Kidney epithelial cell (primary cell): ENCODE measurements around the gene FMO1. TPM values are rescaled to one million over a fixed set of nuclear protein-coding genes. Genes with fewer than 3 reads are reported as not detected.
"Not testable (repeated sequence)": the region's sequence is repeated elsewhere in the genome, so short reads cannot be mapped to it uniquely, and the experiment has no call there.

ENCODE experiments used
- DNase-seq: peaks from one replicate; pipeline ENCODE4 v3.0.0-alpha.2; 2010; ENCODE audit warnings: low read depth
- H3K27me3 ChIP-seq: 2 replicates; pipeline ENCODE4 v1.6.0; 2011; ENCODE audit warnings: low read length; ENCODE audit not compliant: control insufficient read depth, insufficient read depth
- H3K36me3 ChIP-seq: 2 replicates; pipeline ENCODE4 v1.5.1; 2011; ENCODE audit warnings: low read length; ENCODE audit not compliant: control insufficient read depth, insufficient read depth
- H3K4me3 ChIP-seq: 2 replicates; pipeline ENCODE4 v1.5.1; 2011; ENCODE audit warnings: low read depth, mild to moderate bottlenecking, control low read depth, low read length
- CTCF ChIP-seq: IDR thresholded peaks from 2 replicates; pipeline ENCODE4 v1.5.1; 2011; ENCODE audit warnings: mild to moderate bottlenecking, moderate library complexity, low read length, control low read depth, inconsistent platforms; ENCODE audit not compliant: insufficient read depth, poor library complexity, severe bottlenecking
- total RNA-seq: library from RNA; depleted of rRNA; stranded (reverse); fragments of >200 nt; gene quantifications from 2 replicates; pipeline ENCODE4 v1.2.3, GENCODE V29; 2015

FMO1 gene
- total RNA-seq, 1 donor from 2014 or later: not detected

DNA sequence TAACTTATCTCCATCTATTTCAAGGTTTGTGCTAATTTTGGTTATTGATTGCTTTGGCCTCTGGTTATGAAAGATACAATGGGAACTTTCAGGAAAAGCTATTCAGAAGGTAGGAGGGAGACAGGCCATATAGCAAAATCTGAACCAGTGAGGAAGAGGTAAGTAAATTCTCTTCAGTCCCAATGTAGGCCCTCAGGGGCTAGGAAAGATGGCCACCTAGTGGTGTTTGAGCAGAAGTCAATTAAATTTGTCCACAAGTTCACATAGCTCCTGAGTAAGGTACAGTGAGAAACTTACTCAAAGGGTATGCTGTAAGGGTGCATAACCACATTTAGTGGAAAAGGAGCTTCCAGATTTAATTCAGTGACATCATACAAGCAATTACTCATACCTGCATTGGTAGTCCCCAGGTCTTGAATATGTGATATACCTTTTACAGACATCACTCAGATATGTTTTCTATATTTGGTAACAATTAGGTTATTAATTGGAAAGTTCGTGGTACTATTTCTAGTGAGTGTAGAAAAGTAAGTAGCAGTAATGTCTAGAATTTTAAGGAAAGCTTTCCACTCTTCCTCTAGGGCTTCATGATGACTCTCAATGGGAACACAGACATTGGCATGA is 21.4 kb upstream of the FMO1 start:
- H3K27me3 ChIP-seq: no peaks in the 10 kb centered on the region
- TF ChIP-seq CTCF: peak; percentile 84
- H3K4me3 ChIP-seq: no peak overlapping the region
- no peaks in the 10 kb centered on the region for H3K36me3 ChIP-seq
- DNase-seq: no peak

GRCh38 chr1:171231326-171231725 is 17.0 kb upstream of the FMO1 start:
- H3K36me3 ChIP-seq: no peaks in the 10 kb centered on the region
- no peak overlapping the region for H3K4me3 ChIP-seq
- no peaks in the 10 kb centered on the region for H3K27me3 ChIP-seq
- DNase-seq: no peak
- no peak for TF ChIP-seq CTCF

DNA sequence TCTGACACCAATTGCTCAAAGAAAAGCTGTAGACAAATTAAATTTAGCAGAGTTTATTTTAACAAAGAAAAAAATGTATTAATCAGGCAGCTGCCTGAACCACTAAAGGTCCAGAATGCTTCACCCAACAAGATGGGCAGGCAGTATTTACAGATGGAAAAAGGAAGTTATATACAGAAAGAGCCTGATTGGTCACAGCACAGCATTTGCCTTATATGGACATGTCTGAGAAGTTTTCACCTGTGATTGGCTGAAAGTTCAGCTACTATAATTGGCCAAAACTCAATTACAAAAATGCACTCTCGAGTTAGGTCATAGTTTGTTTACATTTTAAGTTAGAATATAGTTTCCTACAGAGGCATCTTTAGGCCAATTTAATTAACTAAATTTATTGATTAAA is 15.1 kb upstream of the FMO1 start:
- DNase-seq: no peak
- no peak overlapping the region for H3K4me3 ChIP-seq
- no peaks in the 10 kb centered on the region for H3K36me3 ChIP-seq
- no peaks in the 10 kb centered on the region for H3K27me3 ChIP-seq
- TF ChIP-seq CTCF: no peak

- DNase-seq, H3K4me3 ChIP-seq, H3K27me3 ChIP-seq, H3K36me3 ChIP-seq: not testable (repeated sequence)
These were observed 12.1 kb upstream of the FMO1 start for GRCh38 chr1:171236231-171236630.

- no peak for DNase-seq
- no peaks in the 10 kb centered on the region for H3K27me3 ChIP-seq
- no peak for TF ChIP-seq CTCF
- no peaks in the 10 kb centered on the region for H3K36me3 ChIP-seq
- no peak overlapping the region for H3K4me3 ChIP-seq
These were observed 4.4 kb upstream of the FMO1 start for GRCh38 chr1:171243878-171244277.

- Histone ChIP-seq H3K36me3 (no peaks in the 10 kb centered on the region), H3K27me3 (no peaks in the 10 kb centered on the region), H3K4me3 (no peak overlapping the region)
- TF ChIP-seq CTCF: peak; percentile 83
- DNase-seq: no peak
These were observed 2.7 kb upstream of the FMO1 start for GRCh38 chr1:171245458-171246064.
